Measurements from ENCODE around the gene ARHGEF7.
A peak's percentile ranks its signal among the peaks of the same experiment; 100 is the strongest.

The ARHGEF7 gene

DNA sequence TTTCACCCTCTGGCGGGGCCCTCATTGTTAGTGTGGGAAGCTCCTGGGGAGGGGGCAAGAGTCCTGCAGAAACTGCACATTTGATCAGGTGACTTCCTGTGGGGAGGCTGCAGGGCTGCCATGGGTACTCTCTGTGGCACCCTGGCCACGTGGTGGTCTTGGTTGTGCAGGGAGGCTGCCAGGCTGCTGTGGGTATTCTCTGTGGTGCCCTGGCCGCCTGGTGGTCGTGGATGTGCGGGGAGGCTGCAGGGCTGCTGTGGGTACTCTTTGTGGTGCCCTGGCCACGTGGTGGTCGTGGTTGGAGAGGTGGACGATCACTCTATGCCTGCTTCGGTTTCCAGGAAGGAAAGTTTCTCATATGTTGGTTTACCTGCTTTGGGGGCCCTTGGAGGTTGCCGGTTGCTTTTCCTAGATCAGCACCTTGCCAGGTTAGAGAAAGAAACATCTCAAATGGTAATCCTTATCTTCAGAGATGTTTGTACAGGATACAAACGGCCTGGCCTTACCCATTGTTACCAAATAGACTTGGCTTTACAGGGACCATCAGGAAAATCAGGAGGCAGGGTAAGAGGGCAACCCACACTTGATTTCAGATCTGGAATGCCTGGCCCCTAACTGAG, 228.2 kb downstream of the ARHGEF7 start:
- TF ChIP-seq, protein P1, sequence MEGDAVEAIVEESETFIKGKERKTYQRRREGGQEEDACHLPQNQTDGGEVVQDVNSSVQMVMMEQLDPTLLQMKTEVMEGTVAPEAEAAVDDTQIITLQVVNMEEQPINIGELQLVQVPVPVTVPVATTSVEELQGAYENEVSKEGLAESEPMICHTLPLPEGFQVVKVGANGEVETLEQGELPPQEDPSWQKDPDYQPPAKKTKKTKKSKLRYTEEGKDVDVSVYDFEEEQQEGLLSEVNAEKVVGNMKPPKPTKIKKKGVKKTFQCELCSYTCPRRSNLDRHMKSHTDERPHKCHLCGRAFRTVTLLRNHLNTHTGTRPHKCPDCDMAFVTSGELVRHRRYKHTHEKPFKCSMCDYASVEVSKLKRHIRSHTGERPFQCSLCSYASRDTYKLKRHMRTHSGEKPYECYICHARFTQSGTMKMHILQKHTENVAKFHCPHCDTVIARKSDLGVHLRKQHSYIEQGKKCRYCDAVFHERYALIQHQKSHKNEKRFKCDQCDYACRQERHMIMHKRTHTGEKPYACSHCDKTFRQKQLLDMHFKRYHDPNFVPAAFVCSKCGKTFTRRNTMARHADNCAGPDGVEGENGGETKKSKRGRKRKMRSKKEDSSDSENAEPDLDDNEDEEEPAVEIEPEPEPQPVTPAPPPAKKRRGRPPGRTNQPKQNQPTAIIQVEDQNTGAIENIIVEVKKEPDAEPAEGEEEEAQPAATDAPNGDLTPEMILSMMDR (conservative IDR thresholded peaks at IDR 0.05; ENCODE audit: low read length): no peak
- DNase-seq (ENCODE audit: low read depth): no peak

DNA sequence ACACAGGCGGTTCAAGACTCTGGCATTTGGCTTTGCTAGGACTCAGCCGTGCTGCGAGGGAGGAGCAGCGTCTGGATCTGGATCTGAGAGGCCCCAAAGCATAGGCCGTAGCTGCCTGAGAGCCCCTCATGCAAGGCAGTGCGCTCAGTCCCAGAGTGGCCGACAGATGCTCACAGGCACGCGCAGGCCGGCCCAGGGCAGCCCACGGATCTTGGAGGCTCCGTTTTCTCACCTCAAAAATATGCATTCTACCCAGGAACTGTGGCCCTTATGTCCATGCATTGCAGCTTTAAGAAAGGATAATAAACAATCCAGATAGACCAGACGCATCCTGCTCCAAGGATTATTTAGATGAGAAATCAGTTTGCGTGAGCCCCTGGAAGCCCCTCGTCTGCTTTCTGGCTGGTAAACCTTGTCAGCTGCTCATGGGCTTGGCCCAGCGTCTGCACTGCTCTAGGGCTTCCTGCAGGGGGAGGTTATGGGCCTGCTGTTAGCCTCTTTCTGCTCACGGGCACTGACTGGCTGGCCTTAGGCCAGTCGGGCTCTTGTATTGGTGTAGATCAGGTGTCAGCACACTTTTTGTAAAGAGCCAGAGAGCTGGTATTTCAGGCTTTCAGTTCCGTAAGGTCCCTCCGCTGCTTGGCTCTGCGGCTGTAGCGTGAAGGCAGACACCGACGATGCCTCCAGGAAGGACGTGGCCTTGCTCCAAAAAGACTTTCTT, 229.5 kb downstream of the ARHGEF7 start:
- peak; percentile 57 for DNase-seq (ENCODE audit: low read depth)
- no peak overlapping the region for H3K4me3 ChIP-seq (ENCODE audit: low read length)
- TF ChIP-seq, protein P1 (conservative IDR thresholded peaks at IDR 0.05; ENCODE audit: low read length): peak; percentile 51

More for the DNA sequence above, 228.2 kb downstream of the ARHGEF7 start:
- no peak overlapping the region for H3K4me3 ChIP-seq (ENCODE audit: low read length)

DNA sequence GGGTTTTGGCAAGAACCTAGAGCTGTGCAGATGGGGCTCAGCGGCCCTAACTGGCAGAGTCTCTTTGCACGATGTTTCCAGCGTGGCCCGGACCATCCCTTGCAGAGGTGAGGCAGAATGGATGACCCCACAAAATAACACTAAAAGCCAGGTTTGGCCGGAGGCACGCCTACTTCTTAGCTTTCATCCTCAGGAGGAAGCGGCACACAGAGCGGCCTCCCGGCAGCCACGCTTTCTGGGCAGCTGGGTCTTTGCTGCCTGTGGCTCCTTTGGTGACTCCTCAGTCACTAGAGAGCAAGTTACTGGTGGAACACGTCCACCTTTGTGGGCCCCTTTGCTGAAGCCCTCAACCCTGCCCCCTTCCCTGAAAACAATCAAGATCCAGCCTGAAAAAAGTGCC, 230.6 kb downstream of the ARHGEF7 start:
- DNase-seq (ENCODE audit: low read depth): no peak
- H3K4me3 ChIP-seq (ENCODE audit: low read length): no peak overlapping the region
- TF ChIP-seq, protein P1 (conservative IDR thresholded peaks at IDR 0.05; ENCODE audit: low read length): no peak

DNA sequence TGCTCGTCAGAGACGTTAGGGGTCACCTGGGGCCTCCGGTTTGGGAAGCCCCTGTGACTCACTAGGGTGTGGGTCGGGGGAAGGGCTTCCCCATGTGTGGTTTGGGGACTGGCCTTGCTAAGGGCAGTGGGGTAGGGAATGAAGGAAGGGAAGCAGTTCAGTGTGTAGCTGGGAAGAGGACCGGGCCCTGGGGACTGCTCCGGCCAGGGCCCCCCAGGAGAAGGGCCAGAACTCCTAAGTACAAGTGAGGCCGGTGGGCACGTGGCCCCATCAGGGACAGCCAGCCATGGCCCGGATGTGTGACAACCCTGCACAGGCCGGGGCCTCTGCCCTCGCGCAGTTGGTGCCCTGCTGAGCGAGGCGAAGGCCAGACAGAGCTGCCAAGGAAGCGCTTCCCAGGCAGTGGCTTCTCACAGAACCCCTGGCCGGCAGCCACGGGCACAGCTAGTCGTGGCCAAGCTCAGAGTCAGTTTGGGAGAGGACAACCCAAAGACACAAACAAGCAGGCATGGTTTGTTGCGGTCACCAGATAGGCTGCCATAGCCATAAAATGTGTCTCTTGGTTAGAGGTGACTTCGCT, 231.1 kb downstream of the ARHGEF7 start:
- no peak for DNase-seq (ENCODE audit: low read depth)
- no peak overlapping the region for H3K4me3 ChIP-seq (ENCODE audit: low read length)
- TF ChIP-seq, protein P1 (conservative IDR thresholded peaks at IDR 0.05; ENCODE audit: low read length): no peak

DNA sequence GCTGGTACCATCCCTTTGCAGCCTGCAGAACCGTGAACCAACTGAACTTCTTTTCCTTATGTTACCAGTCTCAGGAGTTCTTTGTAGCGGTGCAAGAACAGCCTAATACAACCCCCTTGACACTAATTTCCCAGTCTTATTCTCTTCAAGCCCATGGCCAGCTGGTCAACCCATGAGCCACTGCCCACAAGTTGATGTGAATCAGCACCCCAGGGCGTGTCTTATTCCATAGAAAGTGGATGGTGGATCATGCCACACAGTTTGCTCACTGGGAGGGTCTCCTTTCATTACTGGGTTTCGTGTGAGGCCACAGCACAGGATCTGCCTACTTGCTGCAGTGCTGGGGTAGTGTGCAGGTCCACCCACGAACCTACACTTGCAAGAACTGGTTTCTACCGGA, 232.3 kb downstream of the ARHGEF7 start:
- DNase-seq (ENCODE audit: low read depth): no peak
- no peak overlapping the region for H3K4me3 ChIP-seq (ENCODE audit: low read length)
- TF ChIP-seq, protein P1 (conservative IDR thresholded peaks at IDR 0.05; ENCODE audit: low read length): no peak

DNA sequence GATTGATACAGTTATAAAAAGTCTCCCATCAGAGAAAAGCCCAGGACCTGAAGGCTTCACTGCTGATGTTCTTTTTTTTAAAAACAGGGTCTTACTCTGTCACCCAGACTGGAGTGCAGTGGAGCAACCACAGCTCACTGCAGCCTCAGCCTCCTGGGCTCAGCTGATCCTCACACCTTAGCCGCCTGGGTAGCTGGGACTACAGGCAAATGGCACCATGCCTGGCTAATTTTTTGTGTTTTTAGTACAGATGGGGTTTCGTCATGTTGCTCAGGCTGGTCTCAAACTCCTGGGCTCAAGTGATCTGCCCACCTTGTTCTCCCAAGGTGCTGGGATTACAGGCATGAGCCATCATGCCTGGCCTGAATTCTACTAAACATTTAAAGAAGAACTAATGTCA, 238.4 kb downstream of the ARHGEF7 start:
- no peak overlapping the region for H3K4me3 ChIP-seq (ENCODE audit: low read length)
- TF ChIP-seq, protein P1 (conservative IDR thresholded peaks at IDR 0.05; ENCODE audit: low read length): no peak
- DNase-seq (ENCODE audit: low read depth): no peak

DNA sequence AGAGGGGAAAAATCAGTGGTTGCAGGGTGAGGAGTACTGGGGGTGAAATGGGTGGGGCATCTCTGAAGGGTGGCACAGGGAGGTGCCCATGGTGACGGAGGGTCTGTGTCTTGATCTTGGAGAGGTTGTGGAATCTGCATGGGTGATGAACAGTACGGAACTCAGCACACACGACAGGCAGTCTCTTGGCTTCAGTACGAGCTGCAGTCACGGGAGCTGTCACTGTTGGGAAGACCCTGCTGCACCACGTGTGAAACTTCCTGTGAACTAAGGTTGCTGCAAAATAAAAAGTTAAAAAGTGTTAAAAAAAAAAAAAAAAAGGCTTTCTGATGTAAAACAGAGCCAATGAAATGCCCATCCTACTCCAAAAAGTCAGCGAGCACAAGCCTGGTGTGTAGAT, 239.7 kb downstream of the ARHGEF7 start:
- TF ChIP-seq, protein P1 (conservative IDR thresholded peaks at IDR 0.05; ENCODE audit: low read length): no peak
- DNase-seq (ENCODE audit: low read depth): no peak
- H3K4me3 ChIP-seq (ENCODE audit: low read length): no peak overlapping the region

Data from AG10803 (cell line).